GM19035 (cell line): ENCODE data around the gene PARD6B.
"Not testable (repeated sequence)": the region's sequence is repeated elsewhere in the genome, so short reads cannot be mapped to it uniquely, and the experiment has no call there.

ENCODE experiments used
- ATAC-seq: cut with Tn5 transposase; IDR thresholded peaks from one replicate; pipeline ENCODE4 v1.9.1; 2021; ENCODE audit not compliant: unreplicated experiment

Gene PARD6B

GRCh38 chr20:50794846-50795634 is 63.7 kb downstream of the PARD6B start, which contains the start of gene BCAS4:
Gene BCAS4 (plus strand): TSS chr20:50795061. CDS start chr20:50795084, 23 bp downstream.
- peak; percentile 69 for ATAC-seq

DNA sequence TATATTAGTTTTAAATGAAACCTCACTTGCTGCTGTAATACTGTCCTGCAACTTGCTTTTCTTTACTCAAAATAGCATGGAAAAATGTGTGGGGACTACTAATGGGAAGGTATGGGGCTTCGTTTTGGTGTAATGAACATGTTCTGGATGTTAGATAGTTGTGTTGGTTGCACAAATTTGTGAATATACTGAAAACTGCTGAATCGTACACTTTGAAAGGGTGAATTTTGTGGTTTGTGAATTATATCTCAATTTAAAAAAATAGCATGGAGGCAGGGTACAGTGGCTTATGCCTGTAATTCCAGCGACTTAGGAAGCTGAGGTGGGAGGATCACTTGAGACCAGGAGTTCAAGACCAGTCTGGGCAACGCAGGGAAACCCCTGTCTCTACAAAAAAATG is 65.8 kb downstream of the PARD6B start:
- no peak for ATAC-seq

- no peak for ATAC-seq
Measured at GRCh38 chr20:50798650-50799049, 67.3 kb downstream of the PARD6B start.

- ATAC-seq, result no peak
Measured at GRCh38 chr20:50799176-50799889, 68.0 kb downstream of the PARD6B start.

- ATAC-seq, result peak; percentile 41
Measured at GRCh38 chr20:50799890-50800550, 68.6 kb downstream of the PARD6B start.

DNA sequence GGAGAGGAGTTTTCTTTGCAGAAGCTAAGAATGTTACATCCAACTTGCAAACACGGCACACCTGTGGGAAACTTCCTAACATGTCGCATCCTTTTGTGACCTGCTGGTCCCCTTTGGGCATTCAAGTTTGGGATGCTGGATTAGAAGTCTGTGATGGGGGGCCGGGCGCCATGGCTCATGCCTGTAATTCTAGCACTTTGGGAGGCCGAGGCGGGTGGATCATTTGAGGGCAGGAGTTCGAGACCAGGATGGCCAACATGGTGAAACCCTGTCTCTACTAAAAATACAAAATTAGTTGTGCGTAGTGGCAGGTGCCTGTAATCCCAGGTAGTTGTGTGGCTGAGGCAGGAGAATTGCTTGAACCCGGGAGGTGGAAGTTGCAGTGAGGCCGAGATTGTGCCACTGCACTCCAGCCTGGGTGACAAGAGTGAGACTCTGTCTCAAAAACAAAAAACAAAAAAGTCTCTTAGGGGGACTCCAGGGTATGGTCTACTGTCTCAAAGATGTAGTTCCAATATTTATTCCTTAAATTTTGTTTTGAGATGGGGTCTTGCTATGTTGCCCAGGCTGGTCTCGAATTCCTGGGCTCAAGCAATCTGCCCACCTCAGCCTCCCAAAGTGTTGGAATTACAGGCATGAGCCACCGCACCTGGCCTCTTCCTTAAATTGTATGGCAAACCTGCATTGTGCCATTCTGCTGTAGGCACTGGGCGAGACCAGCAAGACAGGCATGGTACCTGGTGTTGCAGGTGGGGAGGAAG is 69.8 kb downstream of the PARD6B start:
- not testable (repeated sequence) for ATAC-seq

- no peak for ATAC-seq
Measured at GRCh38 chr20:50801747-50802125, 70.4 kb downstream of the PARD6B start.

DNA sequence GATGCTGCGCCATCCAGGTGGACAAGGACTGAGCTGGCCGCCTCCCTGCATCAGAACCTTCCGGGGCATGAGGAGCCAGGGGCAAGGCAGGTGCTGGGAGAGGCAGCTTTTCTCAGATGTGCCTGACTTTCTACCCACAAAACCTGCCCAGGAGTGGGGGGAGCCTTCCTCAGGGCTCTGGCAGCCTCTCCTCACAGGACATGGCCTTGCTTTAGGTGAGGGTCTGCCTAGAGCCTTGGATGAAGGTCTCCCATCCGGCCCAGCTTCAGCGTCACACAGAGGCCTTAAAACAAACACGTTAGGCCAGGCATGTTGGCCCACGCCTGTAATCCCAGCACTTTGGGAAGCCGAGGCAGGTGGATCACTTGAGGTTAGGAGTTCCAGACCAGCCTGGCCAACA is 70.9 kb downstream of the PARD6B start:
- ATAC-seq, result no peak

DNA sequence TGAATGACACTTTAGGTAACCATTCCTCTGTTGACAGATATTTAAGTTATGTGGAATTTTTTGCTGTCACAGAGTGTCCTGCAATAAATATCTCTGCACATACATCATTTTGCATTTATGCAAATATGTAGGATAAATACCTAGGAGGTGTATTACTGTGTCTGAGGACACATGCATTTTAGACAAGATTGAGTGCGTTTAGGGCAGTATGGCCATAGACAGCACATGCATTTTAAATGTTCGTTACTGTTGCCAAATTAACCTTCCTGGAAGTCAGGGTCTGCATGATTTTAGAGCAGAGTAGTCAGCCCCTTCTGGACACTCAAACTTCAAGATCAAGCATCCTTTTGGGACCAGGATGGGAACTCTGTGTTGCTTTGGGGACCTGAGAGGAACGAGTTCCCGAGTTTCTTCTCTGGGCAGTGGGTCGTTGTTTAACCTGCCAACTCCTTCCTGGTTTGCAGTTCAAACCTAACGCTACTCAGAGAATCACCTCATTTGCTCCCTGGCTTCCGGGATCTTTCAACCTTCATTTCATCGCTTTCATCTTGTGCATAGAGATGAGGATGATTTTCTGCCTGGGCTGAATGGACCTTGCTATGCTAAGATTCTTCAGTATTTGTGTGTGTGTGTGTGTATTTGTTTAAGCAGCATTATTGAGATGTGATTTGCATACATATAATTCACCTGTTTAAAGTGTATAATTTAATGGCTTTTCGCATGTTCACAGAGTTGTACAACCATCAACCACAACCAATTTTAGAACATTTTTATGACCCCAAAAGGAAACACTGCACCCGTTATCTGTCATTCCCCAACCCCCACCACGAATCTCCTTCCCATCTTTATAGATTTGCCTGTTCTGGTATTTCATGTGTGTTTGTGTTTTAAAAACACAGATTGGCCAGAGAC is 73.3 kb downstream of the PARD6B start:
- ATAC-seq, result no peak

DNA sequence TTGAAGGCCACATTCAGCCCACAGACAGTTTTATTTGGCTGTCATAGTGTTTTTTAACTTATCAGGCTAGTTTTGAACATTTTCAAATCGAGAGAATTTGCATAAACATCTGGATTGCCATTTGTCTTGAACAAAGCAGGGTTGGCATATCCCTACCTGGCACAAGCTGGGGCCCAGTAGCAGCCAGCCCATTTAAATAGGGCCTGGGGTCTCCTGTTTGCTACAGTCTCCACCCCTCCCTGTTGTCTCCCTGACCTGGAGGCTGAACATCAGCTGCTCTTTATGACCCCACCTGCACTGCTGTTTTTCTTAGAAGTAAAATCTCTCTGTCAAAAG is 73.9 kb downstream of the PARD6B start:
- no peak for ATAC-seq

DNA sequence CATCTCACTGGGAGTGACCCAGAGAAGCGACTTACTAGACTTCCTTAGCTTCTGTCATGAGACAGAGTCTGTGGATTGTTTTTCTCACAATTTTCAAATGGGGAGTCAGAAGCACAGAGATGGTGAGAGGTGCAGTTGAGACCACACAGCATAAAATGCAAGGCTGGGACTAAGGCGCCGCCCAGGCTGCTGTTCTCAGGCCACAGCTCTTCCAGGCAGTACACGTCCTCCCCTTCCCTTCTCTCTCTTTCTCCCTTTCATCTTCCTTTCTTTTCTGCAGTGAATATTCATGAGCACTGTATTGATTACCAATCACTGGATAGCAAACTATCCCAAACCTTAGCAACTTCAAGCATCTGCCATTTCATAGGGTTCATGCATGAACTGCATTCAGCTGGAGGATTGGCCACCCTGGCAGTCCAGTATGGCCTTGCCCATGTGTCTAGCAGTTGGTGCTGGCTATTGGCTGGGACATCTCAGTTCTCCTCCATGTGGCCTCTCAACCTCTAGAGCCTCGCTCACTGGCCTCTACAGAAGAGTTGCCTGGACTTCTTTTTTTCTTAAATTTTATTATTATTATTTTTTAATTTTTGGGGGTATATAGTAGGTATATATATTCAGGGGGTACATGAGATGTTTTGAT is 74.9 kb downstream of the PARD6B start:
- ATAC-seq, result no peak
